Stimulated activated naive B cell treated with anti-CD40 and anti-IgM and Interleukin-4, amounts not matched to agents 10 μg/mL and 1 μg/mL and 100 μg/mL, for 72 hours (primary cell): ENCODE measurements around the gene ZNF197.
A peak's percentile ranks its signal among the peaks of the same experiment; 100 is the strongest.
"Not testable (repeated sequence)": the region's sequence is repeated elsewhere in the genome, so short reads cannot be mapped to it uniquely, and the experiment has no call there.

ENCODE experiments used
- ATAC-seq, 2 donors: fragments of 150-1000 bp; cut with Tn5 transposase; replicated peaks; 2 replicates each; pipeline ENCODE4 v1.10.0; 2021; ENCODE audit warnings: moderate library complexity in 1 of 2
- DNase-seq: peaks from one replicate; pipeline ENCODE4 v3.0.0; 2021
- H3K27ac Mint-ChIP-seq: one replicate; pipeline ENCODE4 v1.8.0; 2022; ENCODE audit warnings: mild to moderate bottlenecking, mixed read lengths
- H3K27me3 Mint-ChIP-seq, 2 donors: one replicate each; pipeline ENCODE4 v1.8.0; 2022; ENCODE audit warnings: mixed read lengths in 2 of 2
- H3K36me3 Mint-ChIP-seq, 2 donors: one replicate each; pipeline ENCODE4 v1.8.0; 2022; ENCODE audit warnings: mixed read lengths in 2 of 2, mild to moderate bottlenecking in 1 of 2
- H3K4me1 Mint-ChIP-seq, 2 donors: one replicate each; pipeline ENCODE4 v1.8.0; 2022; ENCODE audit warnings: mixed read lengths in 2 of 2, mild to moderate bottlenecking in 1 of 2
- H3K4me3 Mint-ChIP-seq, 2 donors: one replicate each; pipeline ENCODE4 v1.8.0; 2022; ENCODE audit warnings: mild to moderate bottlenecking in 2 of 2, mixed read lengths in 2 of 2, moderate library complexity in 1 of 2
- H3K9me3 Mint-ChIP-seq, 2 donors: one replicate each; pipeline ENCODE4 v1.8.0; 2022; ENCODE audit warnings: mixed read lengths in 2 of 2, mild to moderate bottlenecking in 1 of 2

ZNF197 gene

GRCh38 chr3:44624749-44625480, at the start of gene ZNF197:
ZNF197 (plus strand) TSS chr3:44625036; CDS start chr3:44629155, 4,119 bp downstream.
- H3K9me3 Mint-ChIP-seq: no peaks in the 10 kb centered on the region
- H3K36me3 Mint-ChIP-seq: peaks cover 14% of the 10 kb centered on the region in 2 donors
- peak within 1 kb of the TSS; percentile 85 to 93 for H3K4me3 Mint-ChIP-seq
- peak within 1 kb of the TSS; percentile 85 for H3K27ac Mint-ChIP-seq
- no peaks in the 10 kb centered on the region for H3K27me3 Mint-ChIP-seq
- H3K4me1 Mint-ChIP-seq: peaks cover 0 to 10% of the 10 kb centered on the region in 2 donors
- DNase-seq (peak; percentile 61), ATAC-seq (peak; percentile 97)

- ATAC-seq (no peak), DNase-seq (no peak)
- peaks cover 19 to 20% of the 10 kb centered on the region in 2 donors for H3K9me3 Mint-ChIP-seq
- no peak overlapping the region for H3K27ac Mint-ChIP-seq
- peaks cover 5 to 6% of the 10 kb centered on the region in 2 donors for H3K27me3 Mint-ChIP-seq
- H3K36me3 Mint-ChIP-seq: peaks cover 44 to 55% of the 10 kb centered on the region in 2 donors
- no peak overlapping the region for H3K4me3 Mint-ChIP-seq
- peaks cover 0 to 6% of the 10 kb centered on the region in 2 donors for H3K4me1 Mint-ChIP-seq
Measured at GRCh38 chr3:44576613-44577012, 48.2 kb upstream of the ZNF197 start.

GRCh38 chr3:44577354-44577952, 47.4 kb upstream of the ZNF197 start:
- H3K4me3 Mint-ChIP-seq, ATAC-seq, H3K27ac Mint-ChIP-seq, H3K27me3 Mint-ChIP-seq, DNase-seq, H3K4me1 Mint-ChIP-seq: not testable (repeated sequence)
- Mint-ChIP-seq H3K36me3 (peaks cover 36 to 46% of the 10 kb centered on the region in 2 donors), H3K9me3 (peaks cover 11 to 12% of the 10 kb centered on the region in 2 donors)

- H3K27me3 Mint-ChIP-seq, H3K4me1 Mint-ChIP-seq, H3K27ac Mint-ChIP-seq, H3K9me3 Mint-ChIP-seq, DNase-seq, ATAC-seq, H3K4me3 Mint-ChIP-seq: not testable (repeated sequence)
- peaks cover 30 to 41% of the 10 kb centered on the region in 2 donors for H3K36me3 Mint-ChIP-seq
Measured at GRCh38 chr3:44578316-44578715, 46.5 kb upstream of the ZNF197 start.

GRCh38 chr3:44578924-44579515, 45.8 kb upstream of the ZNF197 start:
- H3K27me3 Mint-ChIP-seq: peaks cover 12 to 14% of the 10 kb centered on the region in 2 donors
- ATAC-seq: not testable (repeated sequence)

GRCh38 chr3:44579749-44580148, 45.1 kb upstream of the ZNF197 start:
- not testable (repeated sequence) for DNase-seq, ATAC-seq, H3K4me3 Mint-ChIP-seq, H3K27ac Mint-ChIP-seq
- Mint-ChIP-seq H3K36me3 (peaks cover 33 to 41% of the 10 kb centered on the region in 2 donors), H3K4me1 (peaks cover 6 to 19% of the 10 kb centered on the region in 2 donors), H3K9me3 (peaks cover 7 to 10% of the 10 kb centered on the region in 2 donors), H3K27me3 (peaks cover 12 to 20% of the 10 kb centered on the region in 2 donors)

More at GRCh38 chr3:44578924-44579515, 45.8 kb upstream of the ZNF197 start:
- Mint-ChIP-seq H3K36me3 (peaks cover 34 to 41% of the 10 kb centered on the region in 2 donors), H3K9me3 (peaks cover 7 to 10% of the 10 kb centered on the region in 2 donors), H3K4me1 (peaks cover under 1 to 12% of the 10 kb centered on the region in 2 donors)
- not testable (repeated sequence) for H3K4me3 Mint-ChIP-seq, DNase-seq, H3K27ac Mint-ChIP-seq

GRCh38 chr3:44580971-44581370, 43.9 kb upstream of the ZNF197 start:
- not testable (repeated sequence) for ATAC-seq, DNase-seq, H3K4me3 Mint-ChIP-seq, H3K27ac Mint-ChIP-seq
- H3K4me1 Mint-ChIP-seq: peaks cover 12 to 30% of the 10 kb centered on the region in 2 donors
- peaks cover 7 to 10% of the 10 kb centered on the region in 2 donors for H3K9me3 Mint-ChIP-seq
- H3K36me3 Mint-ChIP-seq: peaks cover 34 to 45% of the 10 kb centered on the region in 2 donors
- H3K27me3 Mint-ChIP-seq: peaks cover 12 to 20% of the 10 kb centered on the region in 2 donors

GRCh38 chr3:44584646-44585501, 40.0 kb upstream of the ZNF197 start, which contains the start of gene ZNF660:
ZNF660 (plus strand) TSS chr3:44584964; CDS start chr3:44594194, 9,230 bp downstream.
- Mint-ChIP-seq H3K4me1 (peaks cover 12 to 30% of the 10 kb centered on the region in 2 donors), H3K36me3 (peaks cover 43 to 55% of the 10 kb centered on the region in 2 donors), H3K27me3 (peaks cover 12 to 20% of the 10 kb centered on the region in 2 donors), H3K9me3 (peaks cover 10 to 12% of the 10 kb centered on the region in 2 donors), H3K27ac (peak within 1 kb of the TSS; percentile 96), H3K4me3 (peak within 1 kb of the TSS; percentile 88 to 92)
- DNase-seq (peak; percentile 48), ATAC-seq (peak; percentile 93 to 94)

- DNase-seq (no peak), ATAC-seq (no peak)
- Mint-ChIP-seq H3K36me3 (peaks cover 46 to 53% of the 10 kb centered on the region in 2 donors), H3K9me3 (peaks cover 17 to 23% of the 10 kb centered on the region in 2 donors), H3K4me3 (no peak overlapping the region), H3K4me1 (no peaks in the 10 kb centered on the region), H3K27me3 (no peaks in the 10 kb centered on the region), H3K27ac (no peak overlapping the region)
Measured at GRCh38 chr3:44596621-44597020, 28.2 kb upstream of the ZNF197 start.

- Mint-ChIP-seq H3K4me3 (no peak overlapping the region), H3K36me3 (peaks cover 14 to 46% of the 10 kb centered on the region in 2 donors), H3K4me1 (no peaks in the 10 kb centered on the region), H3K27ac (no peak overlapping the region), H3K27me3 (no peaks in the 10 kb centered on the region), H3K9me3 (peaks cover 6 to 12% of the 10 kb centered on the region in 2 donors)
- DNase-seq: no peak
- ATAC-seq: no peak
Measured at GRCh38 chr3:44601749-44602148, 23.1 kb upstream of the ZNF197 start.

GRCh38 chr3:44612678-44613077, 12.2 kb upstream of the ZNF197 start:
- peaks cover 6 to 16% of the 10 kb centered on the region in 2 donors for H3K36me3 Mint-ChIP-seq
- peaks cover 0 to 4% of the 10 kb centered on the region in 2 donors for H3K9me3 Mint-ChIP-seq
- no peaks in the 10 kb centered on the region for H3K27me3 Mint-ChIP-seq
- peaks cover 0 to 7% of the 10 kb centered on the region in 2 donors for H3K4me1 Mint-ChIP-seq
- H3K27ac Mint-ChIP-seq: no peak overlapping the region
- no peak for ATAC-seq
- no peak overlapping the region for H3K4me3 Mint-ChIP-seq
- no peak for DNase-seq

GRCh38 chr3:44628716-44629115, 3.9 kb downstream of the ZNF197 start:
- Mint-ChIP-seq H3K4me3 (no peak overlapping the region), H3K27ac (no peak overlapping the region), H3K36me3 (peaks cover 23 to 37% of the 10 kb centered on the region in 2 donors), H3K27me3 (no peaks in the 10 kb centered on the region), H3K4me1 (peaks cover 5 to 15% of the 10 kb centered on the region in 2 donors), H3K9me3 (no peaks in the 10 kb centered on the region)
- DNase-seq: no peak
- no peak for ATAC-seq

- no peak for DNase-seq
- no peak for ATAC-seq
- H3K27ac Mint-ChIP-seq: no peak overlapping the region
- H3K36me3 Mint-ChIP-seq: peaks cover 38 to 57% of the 10 kb centered on the region in 2 donors
- no peak overlapping the region for H3K4me3 Mint-ChIP-seq
- H3K4me1 Mint-ChIP-seq: peaks cover 5 to 12% of the 10 kb centered on the region in 2 donors
- no peaks in the 10 kb centered on the region for H3K27me3 Mint-ChIP-seq
- H3K9me3 Mint-ChIP-seq: peaks cover 6% of the 10 kb centered on the region in 2 donors
Measured at GRCh38 chr3:44632193-44632592, 7.4 kb downstream of the ZNF197 start.
